ENCODE measurements around the gene CAMK1D. TPM values are rescaled to one million over a fixed set of nuclear protein-coding genes. Genes with fewer than 3 reads are reported as not detected.

Gene CAMK1D
- total RNA-seq, 2 experiments from 2014 or later, result 19.0 to 25.6 TPM

- POLR2A ChIA-PET, result interaction anchor here (0.6 to 1.5 kb wide), 5 partner anchors 9 to 147 kb away, joined by 3 to 7 read pairs (median 4); no protein-coding TSS in a partner anchor
- no peak for TF ChIP-seq CTCF (conservative IDR thresholded peaks at IDR 0.05; ENCODE audit: low read length)
- TF ChIP-seq EZH2phosphoT487 (IDR thresholded peaks at IDR 0.05; ENCODE audit: borderline replicate concordance, low read depth, low read length), result no peak
- Histone ChIP-seq H3K4me3 (ENCODE audit: low read depth, low read length, poor library complexity, severe bottlenecking) (no peak overlapping the region), H3K9me3 (ENCODE audit: low read length) (no peaks in the 10 kb centered on the region; the same call in 1 of the 2 replicates), H3K27ac (ENCODE audit: low read depth, low read length, poor library complexity, severe bottlenecking) (peak overlapping the region; percentile 8), H3K4me1 (ENCODE audit: insufficient read depth, low read length, poor library complexity, severe bottlenecking) (peaks cover 74% of the 10 kb centered on the region), H3K36me3 (ENCODE audit: insufficient read depth, low read length) (no peaks in the 10 kb centered on the region), H4K20me1 (ENCODE audit: insufficient read depth, low read length) (no peaks in the 10 kb centered on the region), H3K4me2 (ENCODE audit: low read length) (peak overlapping the region; percentile 10; the same call in 1 of the 2 replicates), H3K79me2 (ENCODE audit: insufficient read depth, low read depth, low read length) (no peaks in the 10 kb centered on the region), H3K9me2 (ENCODE audit: insufficient read depth, low read length) (no peaks in the 10 kb centered on the region), H2AFZ (ENCODE audit: low read length) (peak overlapping the region; percentile 56; the same call in 1 of the 2 replicates)
- intact Hi-C loops (cut with micrococcal nuclease; ENCODE audit: unreplicated experiment), result no loop called here
- BruUV-seq (replicated peaks), result no TSS peak
- CTCF ChIA-PET (ENCODE audit: unreplicated experiment), result no interaction called here
- no peak for DNase-seq (ENCODE audit: low spot score)
These were observed 11.6 kb upstream of the CAMK1D start for GRCh38 chr10:12337453-12338372.

- H3K4me3 ChIP-seq (ENCODE audit: low read depth, low read length, poor library complexity, severe bottlenecking), result no peak overlapping the region
- no peaks in the 10 kb centered on the region for H3K9me2 ChIP-seq (ENCODE audit: insufficient read depth, low read length)
- no peak overlapping the region; the same call in 1 of the 2 replicates for H3K4me2 ChIP-seq (ENCODE audit: low read length)
- BruUV-seq (replicated peaks), result no TSS peak
- DNase-seq (ENCODE audit: low spot score), result no peak
- peak overlapping the region; percentile 38 for H3K27ac ChIP-seq (ENCODE audit: low read depth, low read length, poor library complexity, severe bottlenecking)
- POLR2A ChIA-PET, result interaction anchor here (0.6 to 2.5 kb wide), 3 partner anchors 10 to 78 kb away, joined by 3 to 12 read pairs (median 3); partner anchors contain the start of gene CAMK1D
- no peaks in the 10 kb centered on the region for H4K20me1 ChIP-seq (ENCODE audit: insufficient read depth, low read length)
- no peak overlapping the region for H2AFZ ChIP-seq (ENCODE audit: low read length)
- TF ChIP-seq EZH2phosphoT487 (IDR thresholded peaks at IDR 0.05; ENCODE audit: borderline replicate concordance, low read depth, low read length), result no peak
- no peak for TF ChIP-seq CTCF (conservative IDR thresholded peaks at IDR 0.05; ENCODE audit: low read length)
- H3K4me1 ChIP-seq (ENCODE audit: insufficient read depth, low read length, poor library complexity, severe bottlenecking), result peaks cover 67% of the 10 kb centered on the region
- no peaks in the 10 kb centered on the region for H3K36me3 ChIP-seq (ENCODE audit: insufficient read depth, low read length)
- no peaks in the 10 kb centered on the region for H3K79me2 ChIP-seq (ENCODE audit: insufficient read depth, low read depth, low read length)
- intact Hi-C loops (cut with micrococcal nuclease; ENCODE audit: unreplicated experiment), result no loop called here
- CTCF ChIA-PET (ENCODE audit: unreplicated experiment), result no interaction called here
- H3K9me3 ChIP-seq (ENCODE audit: low read length), result peaks cover 5% of the 10 kb centered on the region; the same call in 1 of the 2 replicates
These were observed 10.4 kb upstream of the CAMK1D start for GRCh38 chr10:12338981-12339380.

Measured in OCI-LY7 (cell line).